Esophagus (tissue), 2 donors: ENCODE data around the gene ZFP36L1. TPM values are rescaled to one million over a fixed set of nuclear protein-coding genes. Genes with fewer than 3 reads are reported as not detected.

ENCODE experiments used
- H3K27ac ChIP-seq, 2 donors: one replicate each; pipeline ENCODE4 v1.5.1; 2013; ENCODE audit warnings: low read depth in 2 of 2, mild to moderate bottlenecking in 2 of 2, inconsistent platforms in 1 of 2, low read length in 1 of 2, moderate library complexity in 1 of 2
- H3K27me3 ChIP-seq, 2 donors: one replicate each; pipeline ENCODE4 v1.6.1; 2013; ENCODE audit warnings: low read length in 2 of 2, control low read depth in 1 of 2, mild to moderate bottlenecking in 1 of 2; ENCODE audit not compliant: insufficient read depth in 2 of 2, control insufficient read depth in 1 of 2
- H3K36me3 ChIP-seq, 2 donors: one replicate each; pipeline ENCODE4 v1.6.1; 2013; ENCODE audit warnings: low read length in 1 of 2; ENCODE audit not compliant: control insufficient read depth in 2 of 2, insufficient read depth in 2 of 2
- H3K4me1 ChIP-seq, 2 donors: one replicate each; pipeline ENCODE4 v1.6.1; 2013; ENCODE audit warnings: low read length in 1 of 2; ENCODE audit not compliant: control insufficient read depth in 2 of 2, insufficient read depth in 2 of 2
- H3K4me3 ChIP-seq, 2 donors: one replicate each; pipeline ENCODE4 v1.5.1; 2013; ENCODE audit warnings: low read length in 2 of 2, mild to moderate bottlenecking in 2 of 2, low read depth in 1 of 2, moderate library complexity in 1 of 2
- H3K9me3 ChIP-seq, 2 donors: one replicate each; pipeline ENCODE4 v1.6.1; 2013; ENCODE audit warnings: mild to moderate bottlenecking in 2 of 2, low read depth in 1 of 2, low read length in 1 of 2, moderate library complexity in 1 of 2; ENCODE audit not compliant: control insufficient read depth in 2 of 2, insufficient read depth in 1 of 2
- WGBS, 2 donors: extraction: QIAGEN DNeasy Blood & Tissue Kit; methylation state at CpG; one replicate each; pipeline ENCODE4 v1.1.7; 2013; 5-methylcytosine and 5-hydroxymethylcytosine counted together
- polyA plus RNA-seq, 2 donors: library from polyadenylated mRNA; stranded (reverse); fragments of 200-250 nt; gene quantifications; one replicate each; pipeline ENCODE4 v1.2.3, GENCODE V29; 2013
- donor health status: healthy with polysubstance abuse.
- donor health status: Bipolar disorder and iron deficiency.

The ZFP36L1 gene, protein sequence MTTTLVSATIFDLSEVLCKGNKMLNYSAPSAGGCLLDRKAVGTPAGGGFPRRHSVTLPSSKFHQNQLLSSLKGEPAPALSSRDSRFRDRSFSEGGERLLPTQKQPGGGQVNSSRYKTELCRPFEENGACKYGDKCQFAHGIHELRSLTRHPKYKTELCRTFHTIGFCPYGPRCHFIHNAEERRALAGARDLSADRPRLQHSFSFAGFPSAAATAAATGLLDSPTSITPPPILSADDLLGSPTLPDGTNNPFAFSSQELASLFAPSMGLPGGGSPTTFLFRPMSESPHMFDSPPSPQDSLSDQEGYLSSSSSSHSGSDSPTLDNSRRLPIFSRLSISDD
- 10 to 100 TPM; 58.8 to 84.0 TPM for polyA plus RNA-seq

GRCh38 chr14:68792979-68793733 lies at the start of gene ZFP36L1:
Gene ZFP36L1 (minus strand): TSS chr14:68793067. CDS start chr14:68792938, 129 bp downstream.
- Histone ChIP-seq H3K4me3 (peak within 1 kb of the TSS; percentile 91 to 99), H3K27me3 (no peaks in the 10 kb centered on the region), H3K4me1 (peaks cover 0 to 2% of the 10 kb centered on the region in 2 donors), H3K9me3 (no peaks in the 10 kb centered on the region), H3K27ac (peak within 1 kb of the TSS; percentile 100), H3K36me3 (peaks cover 7 to 15% of the 10 kb centered on the region in 2 donors)
- 0 to 1% methylated on average over 51 of the region's 51 CpGs for WGBS, 2 donors

GRCh38 chr14:68842298-68842697 lies 49.4 kb upstream of the ZFP36L1 start:
- 48 to 71% methylated on average over 5 of the region's 5 CpGs for WGBS, 2 donors

DNA sequence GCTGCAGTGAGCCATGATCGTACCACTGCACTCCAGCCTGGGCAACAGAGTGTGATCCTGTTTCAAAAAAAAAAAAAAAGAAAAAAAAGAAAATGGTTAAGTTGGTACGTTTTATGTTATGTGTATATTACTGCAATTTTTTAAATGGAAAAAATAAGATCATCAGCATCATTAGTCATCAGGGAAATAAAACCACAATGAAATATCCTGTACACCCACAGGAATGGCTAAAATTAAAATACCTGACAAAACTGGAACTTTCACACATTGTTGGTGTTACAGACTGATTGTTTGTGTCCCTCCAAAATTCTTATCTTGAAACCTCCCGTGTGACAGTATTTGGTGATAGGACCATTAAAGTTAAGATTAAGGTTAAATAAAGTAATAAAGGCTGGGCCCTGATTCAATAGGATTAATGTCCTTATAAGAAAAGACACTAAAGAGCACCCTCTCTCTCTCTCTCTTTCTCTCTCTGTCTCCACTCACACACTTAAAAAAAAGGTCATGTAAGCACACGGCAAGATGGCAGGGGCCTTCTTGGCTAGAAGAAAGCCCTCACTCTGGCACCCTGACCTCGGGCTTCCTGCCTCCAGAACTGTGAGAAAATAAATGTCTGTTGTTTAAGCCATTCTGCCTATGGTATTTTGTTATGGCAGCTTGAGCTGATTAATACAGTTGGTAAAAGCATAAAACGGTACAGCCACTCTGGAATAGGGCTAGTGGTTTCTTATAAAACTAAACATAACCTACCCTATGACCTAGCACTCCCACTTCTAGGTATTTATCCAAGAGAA lies 48.3 kb upstream of the ZFP36L1 start:
- Histone ChIP-seq H3K36me3 (no peaks in the 10 kb centered on the region), H3K9me3 (peaks cover 0 to 2% of the 10 kb centered on the region in 2 donors), H3K4me3 (no peak overlapping the region), H3K27ac (no peak overlapping the region), H3K4me1 (peaks cover 3 to 7% of the 10 kb centered on the region in 2 donors), H3K27me3 (no peaks in the 10 kb centered on the region)
- 47 to 50% methylated on average over 6 of the region's 6 CpGs for WGBS, 2 donors

More at GRCh38 chr14:68842298-68842697, 49.4 kb upstream of the ZFP36L1 start:
- Histone ChIP-seq H3K27ac (no peak overlapping the region), H3K9me3 (peaks cover 0 to 2% of the 10 kb centered on the region in 2 donors), H3K36me3 (no peaks in the 10 kb centered on the region), H3K27me3 (no peaks in the 10 kb centered on the region), H3K4me3 (no peak overlapping the region), H3K4me1 (peaks cover 3 to 7% of the 10 kb centered on the region in 2 donors)

- H3K4me1 ChIP-seq = peaks cover 3 to 7% of the 10 kb centered on the region in 2 donors
- no peak overlapping the region for H3K4me3 ChIP-seq
- H3K36me3 ChIP-seq = no peaks in the 10 kb centered on the region
- WGBS, 2 donors = 86 to 91% methylated on average over 2 of the region's 2 CpGs
- peaks cover 0 to 2% of the 10 kb centered on the region in 2 donors for H3K9me3 ChIP-seq
- no peaks in the 10 kb centered on the region for H3K27me3 ChIP-seq
- H3K27ac ChIP-seq = no peak overlapping the region
Observed at GRCh38 chr14:68840454-68840853, 47.6 kb upstream of the ZFP36L1 start.

GRCh38 chr14:68836082-68836481 lies 43.2 kb upstream of the ZFP36L1 start:
- H3K27ac ChIP-seq = no peak overlapping the region
- H3K36me3 ChIP-seq = no peaks in the 10 kb centered on the region
- H3K4me3 ChIP-seq = no peak overlapping the region
- H3K4me1 ChIP-seq = no peaks in the 10 kb centered on the region
- 51 to 88% methylated on average over 1 of the region's 1 CpG for whole genome bisulfite sequencing, 2 donors
- H3K9me3 ChIP-seq = peaks cover 0 to 2% of the 10 kb centered on the region in 2 donors
- H3K27me3 ChIP-seq = no peaks in the 10 kb centered on the region

- 75 to 81% methylated on average over 6 of the region's 6 CpGs for whole genome bisulfite sequencing, 2 donors
- peaks cover 0 to 2% of the 10 kb centered on the region in 2 donors for H3K9me3 ChIP-seq
- no peaks in the 10 kb centered on the region for H3K4me1 ChIP-seq
- no peaks in the 10 kb centered on the region for H3K27me3 ChIP-seq
- no peaks in the 10 kb centered on the region for H3K36me3 ChIP-seq
- H3K4me3 ChIP-seq = no peak overlapping the region
- H3K27ac ChIP-seq = no peak overlapping the region
Observed at GRCh38 chr14:68834816-68835215, 41.9 kb upstream of the ZFP36L1 start.

DNA sequence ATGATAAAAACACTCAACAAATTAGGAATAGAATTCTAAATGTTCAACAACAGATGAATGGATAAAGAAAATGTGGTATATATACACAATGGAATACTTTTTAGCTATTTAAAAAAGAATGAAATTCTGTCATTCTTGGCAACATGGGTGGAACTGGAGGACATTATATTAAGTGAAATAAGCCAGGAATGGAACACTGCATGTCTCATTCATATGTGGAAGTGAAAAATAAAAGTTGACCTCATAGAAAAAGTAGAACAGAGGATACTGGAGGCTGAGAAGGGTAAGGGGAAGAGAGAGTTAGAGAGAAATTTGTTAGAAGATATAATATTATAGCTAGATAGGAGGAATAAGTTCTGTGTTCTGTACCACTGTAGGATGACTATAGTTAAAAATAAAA lies 35.8 kb upstream of the ZFP36L1 start:
- no peak overlapping the region for H3K4me3 ChIP-seq
- no peak overlapping the region for H3K27ac ChIP-seq
- H3K36me3 ChIP-seq = no peaks in the 10 kb centered on the region
- peaks cover 0 to 4% of the 10 kb centered on the region in 2 donors for H3K4me1 ChIP-seq
- no peaks in the 10 kb centered on the region for H3K9me3 ChIP-seq
- H3K27me3 ChIP-seq = no peaks in the 10 kb centered on the region

- Histone ChIP-seq H3K27ac (no peak overlapping the region), H3K9me3 (no peaks in the 10 kb centered on the region), H3K27me3 (no peaks in the 10 kb centered on the region), H3K4me1 (peaks cover 8 to 18% of the 10 kb centered on the region in 2 donors), H3K4me3 (no peak overlapping the region), H3K36me3 (no peaks in the 10 kb centered on the region)
- 80 to 94% methylated on average over 3 of the region's 3 CpGs for WGBS, 2 donors
Observed at GRCh38 chr14:68825729-68826128, 32.9 kb upstream of the ZFP36L1 start.
